ENCODE results near the gene CLCA4.

Gene CLCA4

GRCh38 chr1:86515597-86515996 is 31.3 kb upstream of the CLCA4 start:
- H3K4me3 ChIP-seq (ENCODE audit: low read length, poor library complexity, severe bottlenecking) = no peak overlapping the region
- no peak overlapping the region for H2AFZ ChIP-seq (ENCODE audit: low read length)
- H3K9me2 ChIP-seq (replicated peaks; ENCODE audit: low read depth, low read length) = no peaks in the 10 kb centered on the region
- TF ChIP-seq EZH2phosphoT487 (IDR thresholded peaks at IDR 0.05; ENCODE audit: borderline replicate concordance) (no peak), CTCF (conservative IDR thresholded peaks at IDR 0.05; ENCODE audit: low read length) (peak; percentile 57)
- H4K20me1 ChIP-seq (ENCODE audit: insufficient read depth, low read length, poor library complexity, severe bottlenecking) = no peaks in the 10 kb centered on the region
- H3F3A ChIP-seq (ENCODE audit: low read depth) = no peaks in the 10 kb centered on the region
- no peak overlapping the region for H3K4me2 ChIP-seq (ENCODE audit: low read depth, low read length, poor library complexity, severe bottlenecking)
- H3K4me1 ChIP-seq (ENCODE audit: insufficient read depth, low read length, poor library complexity, severe bottlenecking) = no peaks in the 10 kb centered on the region
- no peak overlapping the region for H3K9ac ChIP-seq (ENCODE audit: low read depth, low read length, poor library complexity, severe bottlenecking)
- H3K79me2 ChIP-seq (ENCODE audit: insufficient read depth, low read length) = no peaks in the 10 kb centered on the region
- H3K36me3 ChIP-seq (ENCODE audit: insufficient read depth, low read length) = no peaks in the 10 kb centered on the region
- no peaks in the 10 kb centered on the region for H3K27me3 ChIP-seq (ENCODE audit: insufficient read depth, low read length, poor library complexity, severe bottlenecking)
- H3K9me3 ChIP-seq (ENCODE audit: insufficient read depth, low read depth, low read length) = no peaks in the 10 kb centered on the region

- Histone ChIP-seq H3K4me2 (ENCODE audit: low read depth, low read length, poor library complexity, severe bottlenecking) (no peak overlapping the region), H3K27me3 (ENCODE audit: insufficient read depth, low read length, poor library complexity, severe bottlenecking) (no peaks in the 10 kb centered on the region), H3K4me1 (ENCODE audit: insufficient read depth, low read length, poor library complexity, severe bottlenecking) (no peaks in the 10 kb centered on the region), H3K9me3 (ENCODE audit: insufficient read depth, low read depth, low read length) (no peaks in the 10 kb centered on the region), H3F3A (ENCODE audit: low read depth) (no peaks in the 10 kb centered on the region), H3K79me2 (ENCODE audit: insufficient read depth, low read length) (no peaks in the 10 kb centered on the region), H2AFZ (ENCODE audit: low read length) (no peak overlapping the region), H3K9me2 (replicated peaks; ENCODE audit: low read depth, low read length) (no peaks in the 10 kb centered on the region), H3K9ac (ENCODE audit: low read depth, low read length, poor library complexity, severe bottlenecking) (no peak overlapping the region), H3K4me3 (ENCODE audit: low read length, poor library complexity, severe bottlenecking) (no peak overlapping the region), H4K20me1 (ENCODE audit: insufficient read depth, low read length, poor library complexity, severe bottlenecking) (no peaks in the 10 kb centered on the region), H3K36me3 (ENCODE audit: insufficient read depth, low read length) (no peaks in the 10 kb centered on the region)
- TF ChIP-seq EZH2phosphoT487 (IDR thresholded peaks at IDR 0.05; ENCODE audit: borderline replicate concordance) (no peak), CTCF (conservative IDR thresholded peaks at IDR 0.05; ENCODE audit: low read length) (no peak)
Measured at GRCh38 chr1:86516335-86516734, 30.5 kb upstream of the CLCA4 start.

GRCh38 chr1:86517336-86517735 is 29.5 kb upstream of the CLCA4 start:
- no peaks in the 10 kb centered on the region for H3K9me3 ChIP-seq (ENCODE audit: insufficient read depth, low read depth, low read length)

More at GRCh38 chr1:86517336-86517735, 29.5 kb upstream of the CLCA4 start:
- no peak overlapping the region for H2AFZ ChIP-seq (ENCODE audit: low read length)
- H3K4me1 ChIP-seq (ENCODE audit: insufficient read depth, low read length, poor library complexity, severe bottlenecking) = no peaks in the 10 kb centered on the region
- no peaks in the 10 kb centered on the region for H3K36me3 ChIP-seq (ENCODE audit: insufficient read depth, low read length)
- no peak overlapping the region for H3K4me3 ChIP-seq (ENCODE audit: low read length, poor library complexity, severe bottlenecking)
- H3K79me2 ChIP-seq (ENCODE audit: insufficient read depth, low read length) = no peaks in the 10 kb centered on the region
- no peaks in the 10 kb centered on the region for H3F3A ChIP-seq (ENCODE audit: low read depth)
- no peak overlapping the region for H3K9ac ChIP-seq (ENCODE audit: low read depth, low read length, poor library complexity, severe bottlenecking)
- H3K27me3 ChIP-seq (ENCODE audit: insufficient read depth, low read length, poor library complexity, severe bottlenecking) = no peaks in the 10 kb centered on the region
- no peak overlapping the region for H3K4me2 ChIP-seq (ENCODE audit: low read depth, low read length, poor library complexity, severe bottlenecking)
- no peaks in the 10 kb centered on the region for H3K9me2 ChIP-seq (replicated peaks; ENCODE audit: low read depth, low read length)
- TF ChIP-seq CTCF (conservative IDR thresholded peaks at IDR 0.05; ENCODE audit: low read length) (no peak), EZH2phosphoT487 (IDR thresholded peaks at IDR 0.05; ENCODE audit: borderline replicate concordance) (no peak)
- no peaks in the 10 kb centered on the region for H4K20me1 ChIP-seq (ENCODE audit: insufficient read depth, low read length, poor library complexity, severe bottlenecking)
